Stomach (tissue), 9 donors: ENCODE measurements around the gene AVEN. TPM values are rescaled to one million over a fixed set of nuclear protein-coding genes. Genes with fewer than 3 reads are reported as not detected.

Experiments
- DNase-seq, 2 donors: peaks; one replicate each; pipeline versions ENCODE4 v3.0.0 to v3.0.0-alpha.2; 2013 to 2019
- H3K27ac ChIP-seq, 5 donors: fragments of 200-600 bp in 4 of 5; sonication (generic) in 4 of 5; one replicate each; pipeline ENCODE4 v1.5.1; 2013 to 2019; ENCODE audit warnings: mild to moderate bottlenecking in 1 of 5, moderate library complexity in 1 of 5
- H3K27me3 ChIP-seq, 3 donors: fragments of 200-600 bp; sonication (generic); one replicate each; pipeline ENCODE4 v1.5.1; 2017 to 2019; ENCODE audit warnings: mixed run types in 1 of 3
- H3K36me3 ChIP-seq, 4 donors: fragments of 200-600 bp; sonication (generic); 1 replicate in 3 of 4; 2 replicates in 1 of 4; pipeline ENCODE4 v1.5.1; 2016 to 2019
- H3K4me1 ChIP-seq, 4 donors: fragments of 200-600 bp; sonication (generic); one replicate each; pipeline ENCODE4 v1.5.1; 2016 to 2019
- H3K4me3 ChIP-seq, 4 donors: fragments of 200-600 bp; sonication (generic) in 3 of 4; one replicate each; pipeline ENCODE4 v1.5.1; 2016 to 2019; ENCODE audit warnings: mild to moderate bottlenecking in 1 of 4
- H3K9me3 ChIP-seq, 4 donors: fragments of 200-600 bp; sonication (generic); one replicate each; pipeline ENCODE4 v1.5.1; 2016 to 2019
- CTCF ChIP-seq, 7 experiments: fragments of 450-650 bp in 4 of 7; fragments of 200-600 bp in 3 of 7; sonication (generic) in 3 of 7; IDR thresholded peaks; one replicate each; pipeline ENCODE4 v1.5.1; 2016 to 2019; ENCODE audit warnings: antibody characterized with exemption in 7 of 7, control low read depth in 2 of 7, mild to moderate bottlenecking in 1 of 7
- EP300 ChIP-seq: sonication (generic); formaldehyde crosslinking; IDR thresholded peaks from one replicate; pipeline ENCODE4 v1.6.1; 2017; ENCODE audit warnings: antibody characterized with exemption
- POLR2A ChIP-seq, 4 donors: fragments of 450-650 bp; IDR thresholded peaks; one replicate each; pipeline ENCODE4 v1.6.1; 2016; ENCODE audit warnings: antibody characterized with exemption in 4 of 4, control low read depth in 2 of 4, mild to moderate bottlenecking in 1 of 4, moderate library complexity in 1 of 4
- POLR2AphosphoS5 ChIP-seq, 3 donors: sonication (generic); formaldehyde crosslinking; IDR thresholded peaks; one replicate each; pipeline ENCODE4 v1.6.1; 2016; ENCODE audit warnings: antibody characterized with exemption in 3 of 3
- WGBS, 5 donors: extraction: QIAGEN DNeasy Blood & Tissue Kit in 3 of 5; methylation state at CpG; one replicate each; pipeline versions ENCODE4 v1.1.5 to v1.1.7; 2013 to 2018; 5-methylcytosine and 5-hydroxymethylcytosine counted together
- intact Hi-C: fragments of 100-400 bp; cut with DNase I; formaldehyde crosslinking; loops from one replicate; pipeline ENCODE4 v1.15.1; 2023; ENCODE audit warnings: low total_unique reads
- polyA plus RNA-seq, 3 donors: library from polyadenylated mRNA; stranded (reverse); fragments of 200-250 nt; gene quantifications; one replicate each; pipeline ENCODE4 v1.2.3, GENCODE V29; 2013
- total RNA-seq, 5 donors: library from RNA; depleted of rRNA; stranded (reverse); fragments of >200 nt; gene quantifications; one replicate each; pipeline versions ENCODE4 v1.1.0 to v1.2.3, GENCODE V29; 2014 to 2016
- donor health status: healthy with polysubstance abuse.
- donor health status: Bipolar disorder and iron deficiency.
- donor health status: healthy.

The AVEN gene
- total and polyA plus RNA-seq, 8 donors, result 8.6 to 89.8 (median 14.4) TPM; not detected in 1

- 69 to 95% (median 90%) methylated on average over 4 of the region's 4 CpGs for WGBS, 5 donors
- intact Hi-C loops, result no loop called here
- no peak overlapping the region for H3K4me3 ChIP-seq
- no peak for TF ChIP-seq POLR2AphosphoS5 (IDR thresholded peaks at IDR 0.05)
- no peak for TF ChIP-seq EP300
- TF ChIP-seq POLR2A (IDR thresholded peaks at IDR 0.05), result no peak
- TF ChIP-seq CTCF (IDR thresholded peaks at IDR 0.05), result no peak
- peaks cover 0 to 27% (median 23%) of the 10 kb centered on the region in 4 donors for H3K36me3 ChIP-seq
- no peak overlapping the region for H3K27ac ChIP-seq
- no peaks in the 10 kb centered on the region for H3K27me3 ChIP-seq
- H3K4me1 ChIP-seq, result no peaks in the 10 kb centered on the region
- no peak for DNase-seq
- no peaks in the 10 kb centered on the region for H3K9me3 ChIP-seq
Observed at GRCh38 chr15:34079904-34080303, 40.9 kb upstream of the AVEN start.

GRCh38 chr15:34078900-34079299, 39.9 kb upstream of the AVEN start:
- 85 to 91% (median 88%) methylated on average over 3 of the region's 3 CpGs for WGBS, 5 donors
- TF ChIP-seq POLR2A (IDR thresholded peaks at IDR 0.05), result no peak
- TF ChIP-seq EP300, result no peak
- TF ChIP-seq POLR2AphosphoS5 (IDR thresholded peaks at IDR 0.05), result no peak
- no peak for TF ChIP-seq CTCF (IDR thresholded peaks at IDR 0.05)
- Histone ChIP-seq H3K4me3 (no peak overlapping the region), H3K36me3 (peaks cover 0 to 17% (median 13%) of the 10 kb centered on the region in 4 donors), H3K4me1 (no peaks in the 10 kb centered on the region), H3K9me3 (no peaks in the 10 kb centered on the region), H3K27me3 (no peaks in the 10 kb centered on the region), H3K27ac (no peak overlapping the region)
- intact Hi-C loops, result no loop called here
- no peak for DNase-seq

- TF ChIP-seq POLR2AphosphoS5 (IDR thresholded peaks at IDR 0.05) (no peak), POLR2A (IDR thresholded peaks at IDR 0.05) (no peak), EP300 (no peak)
- no peak for DNase-seq
- WGBS, 5 donors, result 89 to 95% (median 93%) methylated on average over 4 of the region's 4 CpGs
- Histone ChIP-seq H3K4me1 (no peaks in the 10 kb centered on the region), H3K9me3 (no peaks in the 10 kb centered on the region), H3K27me3 (no peaks in the 10 kb centered on the region), H3K27ac (no peak overlapping the region), H3K36me3 (peaks cover 0 to 3% (median 0%) of the 10 kb centered on the region in 4 donors), H3K4me3 (no peak overlapping the region)
- intact Hi-C loops, result no loop called here
Observed at GRCh38 chr15:34076785-34077184, 37.8 kb upstream of the AVEN start.

- H3K9me3 ChIP-seq, result no peaks in the 10 kb centered on the region
- 77 to 84% (median 81%) methylated on average over 6 of the region's 6 CpGs for WGBS, 5 donors
- H3K27me3 ChIP-seq, result no peaks in the 10 kb centered on the region
- intact Hi-C loops, result no loop called here
- no peak overlapping the region for H3K27ac ChIP-seq
- H3K4me1 ChIP-seq, result no peaks in the 10 kb centered on the region
- H3K4me3 ChIP-seq, result no peak overlapping the region
- no peaks in the 10 kb centered on the region for H3K36me3 ChIP-seq
- DNase-seq, result no peak
- TF ChIP-seq POLR2A (IDR thresholded peaks at IDR 0.05) (no peak), CTCF (IDR thresholded peaks at IDR 0.05) (no peak), EP300 (no peak), POLR2AphosphoS5 (IDR thresholded peaks at IDR 0.05) (no peak)
Observed at GRCh38 chr15:34070003-34070402, 31.0 kb upstream of the AVEN start.

GRCh38 chr15:34065941-34066340, 26.9 kb upstream of the AVEN start:
- H3K27ac ChIP-seq, result no peak overlapping the region
- intact Hi-C loops, result no loop called here

More at GRCh38 chr15:34065941-34066340, 26.9 kb upstream of the AVEN start:
- no peaks in the 10 kb centered on the region for H3K36me3 ChIP-seq
- peaks cover 0 to 7% (median 3%) of the 10 kb centered on the region in 4 donors for H3K4me1 ChIP-seq
- TF ChIP-seq POLR2A (IDR thresholded peaks at IDR 0.05) (no peak), POLR2AphosphoS5 (IDR thresholded peaks at IDR 0.05) (no peak), EP300 (no peak), CTCF (IDR thresholded peaks at IDR 0.05) (no peak)
- H3K4me3 ChIP-seq, result no peak overlapping the region
- 75 to 80% (median 78%) methylated on average over 8 of the region's 8 CpGs for WGBS, 5 donors
- peak in 1 of 2 donors; percentile 10 for DNase-seq
- H3K9me3 ChIP-seq, result no peaks in the 10 kb centered on the region
- H3K27me3 ChIP-seq, result no peaks in the 10 kb centered on the region
